ENCODE data around the gene TLK2.

The TLK2 gene

GRCh38 chr17:62597920-62598319 lies 119.3 kb downstream of the TLK2 start:
- TF ChIP-seq SIN3A (IDR thresholded peaks at IDR 0.05; ENCODE audit: borderline replicate concordance, insufficient read depth, low read length), result no peak
- TF ChIP-seq POLR2AphosphoS5 (IDR thresholded peaks at IDR 0.05; ENCODE audit: low read depth, low read length), result no peak
- TF ChIP-seq REST (IDR thresholded peaks at IDR 0.05; ENCODE audit: insufficient read depth in 1 of 2, low read depth in 2 of 2, low read length in 2 of 2), result no peak
- TF ChIP-seq TAF1 (IDR thresholded peaks at IDR 0.05; ENCODE audit: borderline replicate concordance, insufficient read depth, low read length), result no peak
- TF ChIP-seq FOXP2 (optimal IDR thresholded peaks at IDR 0.05; ENCODE audit: borderline replicate concordance, extremely low read depth, extremely low read length, insufficient read depth), result no peak

GRCh38 chr17:62599964-62600657 lies 121.5 kb downstream of the TLK2 start:
- TF ChIP-seq REST (IDR thresholded peaks at IDR 0.05; ENCODE audit: insufficient read depth in 1 of 2, low read depth in 2 of 2, low read length in 2 of 2) (no peak), POLR2AphosphoS5 (IDR thresholded peaks at IDR 0.05; ENCODE audit: low read depth, low read length) (no peak), SIN3A (IDR thresholded peaks at IDR 0.05; ENCODE audit: borderline replicate concordance, insufficient read depth, low read length) (no peak), TAF1 (IDR thresholded peaks at IDR 0.05; ENCODE audit: borderline replicate concordance, insufficient read depth, low read length) (no peak), FOXP2 (optimal IDR thresholded peaks at IDR 0.05; ENCODE audit: borderline replicate concordance, extremely low read depth, extremely low read length, insufficient read depth) (no peak)

- no peak for TF ChIP-seq TAF1 (IDR thresholded peaks at IDR 0.05; ENCODE audit: borderline replicate concordance, insufficient read depth, low read length)
- TF ChIP-seq REST (IDR thresholded peaks at IDR 0.05; ENCODE audit: insufficient read depth in 1 of 2, low read depth in 2 of 2, low read length in 2 of 2), result no peak
- no peak for TF ChIP-seq FOXP2 (optimal IDR thresholded peaks at IDR 0.05; ENCODE audit: borderline replicate concordance, extremely low read depth, extremely low read length, insufficient read depth)
- TF ChIP-seq SIN3A (IDR thresholded peaks at IDR 0.05; ENCODE audit: borderline replicate concordance, insufficient read depth, low read length), result no peak
- TF ChIP-seq POLR2AphosphoS5 (IDR thresholded peaks at IDR 0.05; ENCODE audit: low read depth, low read length), result no peak
Observed at GRCh38 chr17:62600805-62601204, 122.2 kb downstream of the TLK2 start.

GRCh38 chr17:62601471-62601870 lies 122.8 kb downstream of the TLK2 start:
- TF ChIP-seq TAF1 (IDR thresholded peaks at IDR 0.05; ENCODE audit: borderline replicate concordance, insufficient read depth, low read length) (no peak), REST (IDR thresholded peaks at IDR 0.05; ENCODE audit: insufficient read depth in 1 of 2, low read depth in 2 of 2, low read length in 2 of 2) (no peak), SIN3A (IDR thresholded peaks at IDR 0.05; ENCODE audit: borderline replicate concordance, insufficient read depth, low read length) (no peak), POLR2AphosphoS5 (IDR thresholded peaks at IDR 0.05; ENCODE audit: low read depth, low read length) (no peak), FOXP2 (optimal IDR thresholded peaks at IDR 0.05; ENCODE audit: borderline replicate concordance, extremely low read depth, extremely low read length, insufficient read depth) (no peak)

All from PFSK-1 (cell line).